ENCODE measurements around the gene NXF1.
A peak's percentile ranks its signal among the peaks of the same experiment; 100 is the strongest.

The NXF1 gene

GRCh38 chr11:62850911-62851806, 45.9 kb upstream of the NXF1 start:
- H3K27ac ChIP-seq (ENCODE audit: extremely low read depth, low read depth, low read length): no peak overlapping the region
- CTCF ChIA-PET: interaction anchor here (0.6 to 0.8 kb wide), 3 partner anchors 19 to 171 kb away, joined by 3 to 4 read pairs (median 3); no protein-coding TSS in a partner anchor
- no peak overlapping the region for H3K4me3 ChIP-seq (ENCODE audit: low read depth, low read length)
- no peak for TF ChIP-seq HIC1 (tag by site-specific recombination; IDR thresholded peaks at IDR 0.05)
- TF ChIP-seq ZNF785 (tag by site-specific recombination; IDR thresholded peaks at IDR 0.05): no peak
- no peak for TF ChIP-seq ZNF175 (tag by site-specific recombination; IDR thresholded peaks at IDR 0.05)
- TF ChIP-seq KLF10 (tag by site-specific recombination; IDR thresholded peaks at IDR 0.05): no peak
- TF ChIP-seq ZNF658 (tag by site-specific recombination; IDR thresholded peaks at IDR 0.05): no peak
- no peak for TF ChIP-seq ZNF704 (tag by site-specific recombination; IDR thresholded peaks at IDR 0.05)
- no peak for TF ChIP-seq ZNF366 (tag by site-specific recombination; conservative IDR thresholded peaks at IDR 0.05)
- 0 out of 2 replicates have a peak, but pooled peaks have one; percentile 11 for TF ChIP-seq KLF1 (tag by site-specific recombination; IDR thresholded peaks at IDR 0.05)
- TF ChIP-seq ZNF747 (tag by site-specific recombination; IDR thresholded peaks at IDR 0.05): no peak
- TF ChIP-seq ZNF600 (tag by site-specific recombination; IDR thresholded peaks at IDR 0.05): peak; percentile 93
- no peak for TF ChIP-seq CTCF (tag by site-specific recombination; IDR thresholded peaks at IDR 0.05)
- no peak for TF ChIP-seq ZNF558 (tag by site-specific recombination; IDR thresholded peaks at IDR 0.05)
- no peak for TF ChIP-seq ZNF837 (tag by site-specific recombination; IDR thresholded peaks at IDR 0.05)
- TF ChIP-seq ZNF423 (tag by site-specific recombination; IDR thresholded peaks at IDR 0.05): no peak
- TF ChIP-seq ZBTB17 (tag by site-specific recombination; IDR thresholded peaks at IDR 0.05): peak; percentile 90
- TF ChIP-seq GLI4 (tag by site-specific recombination; IDR thresholded peaks at IDR 0.05): no peak
- TF ChIP-seq ZBTB20 (tag by site-specific recombination; IDR thresholded peaks at IDR 0.05): 0 out of 2 replicates have a peak, but pooled peaks have one; percentile 22
- TF ChIP-seq ZNF23 (tag by site-specific recombination; IDR thresholded peaks at IDR 0.05; ENCODE audit: borderline replicate concordance): no peak
- no peak for TF ChIP-seq ZNF114 (tag by site-specific recombination; IDR thresholded peaks at IDR 0.05)
- TF ChIP-seq ZFHX2 (tag by site-specific recombination; conservative IDR thresholded peaks at IDR 0.05): no peak
- no peak for TF ChIP-seq ZNF214 (tag by site-specific recombination; IDR thresholded peaks at IDR 0.05; ENCODE audit: borderline replicate concordance)
- no peak for TF ChIP-seq ZNF571 (tag by site-specific recombination; IDR thresholded peaks at IDR 0.05)
- no peak for TF ChIP-seq ZBTB49 (tag by site-specific recombination; IDR thresholded peaks at IDR 0.05; ENCODE audit: low read depth)
- no peak for TF ChIP-seq INSM2 (tag by site-specific recombination; IDR thresholded peaks at IDR 0.05)
- no peak for TF ChIP-seq PBX3 (CRISPR knock-in tag; IDR thresholded peaks at IDR 0.05)
- TF ChIP-seq SP2 (tag by site-specific recombination; IDR thresholded peaks at IDR 0.05): no peak

More at GRCh38 chr11:62850911-62851806, 45.9 kb upstream of the NXF1 start:
- Histone ChIP-seq H3K9me3 (ENCODE audit: control insufficient read depth, insufficient read depth, low read depth, low read length) (no peaks in the 10 kb centered on the region), H3K36me3 (ENCODE audit: control insufficient read depth in 2 of 2, insufficient read depth in 1 of 2, low read length in 2 of 2) (peaks cover 3 to 42% of the 10 kb centered on the region in 2 experiments; a peak in 1 of 3 replicates), H3K4me1 (ENCODE audit: control insufficient read depth, insufficient read depth, low read length) (no peaks in the 10 kb centered on the region)
- POLR2A ChIA-PET: interaction anchor here (0.6 to 4.0 kb wide), 20 partner anchors 8 to 277 kb away, joined by 3 to 96 read pairs (median 4); partner anchors contain the start of genes C11orf98, CSKMT, EEF1G and MTA2

Data from HEK293 (cell line).